Putamen (tissue), 1 donor: ENCODE results near the gene SLC9C2.
A peak's percentile ranks its signal among the peaks of the same experiment; 100 is the strongest.
"Not testable (repeated sequence)": the region's sequence is repeated elsewhere in the genome, so short reads cannot be mapped to it uniquely, and the experiment has no call there.

Experiments
- DNase-seq: peaks from one replicate; pipeline ENCODE4 v3.0.0-alpha.2; 2016; ENCODE audit warnings: low spot score

SLC9C2 gene

DNA sequence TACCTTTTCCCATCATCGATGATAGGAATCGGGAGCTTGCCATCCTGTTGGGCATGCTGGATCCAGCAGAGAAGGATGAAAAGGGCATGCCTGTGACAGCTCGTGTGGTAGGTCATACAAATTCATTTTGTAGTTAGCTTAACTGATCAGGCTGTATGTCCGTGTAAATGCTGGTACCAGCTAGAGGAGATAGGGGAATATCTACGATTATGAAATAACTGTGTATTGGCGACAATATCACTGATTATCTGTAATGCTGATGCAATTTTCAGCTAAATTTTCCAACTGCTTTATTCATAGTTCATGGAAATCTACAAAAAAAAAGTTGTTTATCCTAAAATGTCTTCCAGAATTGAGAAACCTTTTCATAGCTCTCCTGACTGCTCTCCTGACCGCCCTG lies 117.5 kb downstream of the SLC9C2 start:
- DNase-seq: no peak

DNA sequence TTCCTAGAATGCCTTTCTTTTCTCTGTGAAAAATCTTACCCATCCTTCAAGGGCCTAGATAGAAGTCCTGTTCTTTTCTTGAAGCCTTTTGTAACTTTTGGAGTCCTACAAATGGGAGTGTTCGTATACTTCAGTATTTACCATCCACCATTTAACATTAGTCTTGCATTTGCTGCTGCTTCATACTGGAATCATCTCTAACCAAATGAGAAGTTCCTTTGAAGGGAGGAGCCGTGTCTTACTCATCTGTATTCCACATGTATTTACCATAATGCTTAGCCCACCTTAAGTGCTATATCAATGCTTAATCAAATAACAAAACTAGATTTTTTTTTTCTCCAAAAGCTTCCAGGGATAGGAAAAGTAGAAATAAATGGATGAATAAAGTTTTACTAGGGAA lies 118.6 kb downstream of the SLC9C2 start:
- no peak for DNase-seq

DNA sequence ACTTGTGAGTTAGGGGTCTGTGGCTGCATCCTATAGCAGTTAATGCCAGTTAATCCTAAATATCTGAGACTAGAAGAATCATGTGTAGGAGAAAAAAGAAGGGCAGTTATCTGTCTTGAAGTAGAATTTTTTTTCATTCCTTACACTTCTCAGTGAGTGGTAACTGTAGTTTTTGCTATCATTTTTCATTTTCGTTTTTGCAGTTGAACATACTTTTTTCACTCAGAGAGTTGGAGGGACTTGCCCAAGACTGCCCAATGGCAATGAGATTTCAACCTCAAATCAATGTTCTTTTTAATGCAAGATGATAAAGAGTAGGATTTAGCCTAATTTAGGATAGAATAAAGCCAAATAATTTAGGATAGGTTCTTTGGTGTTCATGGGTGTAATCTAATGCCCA lies 120.2 kb downstream of the SLC9C2 start:
- DNase-seq: no peak

DNA sequence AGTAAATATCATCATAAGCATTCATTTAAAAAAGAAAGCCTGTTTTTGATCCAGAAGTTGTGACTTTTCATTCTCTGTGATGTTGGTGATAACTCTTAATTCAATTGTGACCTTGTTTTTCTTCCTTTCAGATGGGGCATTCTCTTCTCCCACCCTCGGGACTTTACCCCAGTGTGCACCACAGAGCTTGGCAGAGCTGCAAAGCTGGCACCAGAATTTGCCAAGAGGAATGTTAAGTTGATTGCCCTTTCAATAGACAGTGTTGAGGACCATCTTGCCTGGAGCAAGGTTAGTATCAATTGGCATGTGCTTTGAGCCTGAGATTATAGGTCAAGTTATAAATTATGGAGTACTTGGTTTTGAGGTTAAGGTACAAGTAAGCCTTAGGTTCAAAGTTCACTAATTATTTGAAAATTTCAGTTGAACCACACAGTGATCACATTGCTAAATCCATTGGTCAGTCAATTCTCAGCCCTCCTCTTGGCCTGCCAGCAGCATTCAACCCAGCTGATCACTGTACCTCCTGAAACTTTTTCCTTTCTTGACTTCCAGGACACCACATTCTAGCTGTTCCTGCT lies 121.6 kb downstream of the SLC9C2 start:
- DNase-seq: no peak

DNA sequence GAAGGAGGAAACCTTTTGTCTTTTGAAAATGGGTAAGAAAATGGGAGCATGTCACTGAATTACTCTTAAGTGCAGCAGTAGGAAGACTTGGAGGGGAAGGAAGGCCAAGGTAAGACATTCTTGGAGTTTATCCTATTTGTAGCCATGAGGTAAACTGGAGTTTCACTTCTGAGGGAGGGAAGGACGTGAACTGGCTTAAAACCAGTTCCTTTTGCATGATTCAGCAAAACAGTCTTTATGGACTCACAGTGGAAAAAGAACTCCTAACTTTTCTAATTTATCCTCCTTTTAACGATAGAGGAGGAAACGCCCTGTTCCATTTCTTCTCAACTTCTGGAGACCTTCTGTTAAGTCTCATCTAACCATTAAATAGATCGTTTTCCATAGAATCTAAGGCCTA lies 123.2 kb downstream of the SLC9C2 start:
- DNase-seq: no peak

DNA sequence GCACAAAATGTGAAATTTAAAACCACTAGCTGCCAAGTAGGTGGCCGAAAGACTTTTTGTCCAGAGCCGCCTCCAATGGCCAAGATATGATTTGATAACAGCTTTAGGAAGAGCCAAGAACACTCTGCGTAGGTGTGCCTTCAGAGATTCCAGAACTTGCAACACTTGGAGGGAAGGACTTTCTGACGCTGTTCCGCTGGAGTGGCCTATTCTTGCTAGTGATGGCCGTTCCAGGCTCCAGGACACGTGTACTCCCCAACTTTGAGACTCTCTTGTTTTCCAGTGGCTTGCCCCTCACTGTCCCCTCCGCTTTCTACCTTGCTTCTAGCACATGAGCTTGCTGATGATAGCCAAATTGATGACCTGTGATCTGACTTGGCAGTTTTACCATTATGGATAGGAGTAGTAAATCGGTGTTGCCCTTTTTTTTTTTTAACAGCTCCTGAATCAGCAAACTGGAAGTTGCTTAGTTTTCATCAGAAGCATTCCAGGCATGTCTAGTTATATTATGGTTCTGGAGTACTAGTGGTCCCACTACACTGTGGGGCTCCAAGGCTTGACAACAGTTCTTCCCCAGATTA lies 124.7 kb downstream of the SLC9C2 start:
- DNase-seq: peak; percentile 38

DNA sequence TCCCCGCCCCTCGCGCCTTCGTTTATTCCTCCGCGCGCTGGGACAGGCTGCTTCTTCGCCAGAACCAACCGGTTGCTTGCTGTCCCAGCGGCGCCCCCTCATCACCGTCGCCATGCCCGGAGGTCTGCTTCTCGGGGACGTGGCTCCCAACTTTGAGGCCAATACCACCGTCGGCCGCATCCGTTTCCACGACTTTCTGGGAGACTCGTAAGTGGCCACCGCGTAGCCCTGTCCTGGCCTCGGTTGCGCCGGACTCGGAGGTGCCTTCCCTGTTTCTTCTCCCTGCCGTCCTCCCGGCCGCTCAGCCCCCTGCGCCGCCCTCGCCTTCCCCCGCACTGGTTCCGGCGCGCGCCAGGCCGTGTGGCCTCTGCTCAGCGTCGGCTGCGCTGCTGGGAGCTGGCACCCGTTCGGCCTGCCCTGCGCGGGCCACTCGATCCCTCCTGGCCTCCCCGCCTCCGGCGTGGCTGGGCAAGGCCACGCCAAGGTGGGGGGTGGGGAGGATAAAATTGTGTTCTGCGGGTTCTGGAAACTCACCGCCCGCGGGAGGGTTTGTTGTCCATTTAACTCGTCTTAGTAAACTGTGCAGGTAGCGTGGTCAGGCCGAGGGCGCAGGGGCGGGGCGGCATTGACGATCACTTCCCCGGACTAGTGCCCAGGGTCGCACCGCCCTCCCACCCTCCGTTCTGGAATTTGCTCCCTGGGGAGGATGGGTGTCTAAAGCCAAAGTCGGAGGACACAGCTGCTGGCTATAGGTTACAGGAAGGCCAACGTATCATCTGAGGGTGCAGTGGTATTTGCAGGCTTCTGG lies 125.4 kb downstream of the SLC9C2 start, which contains the start of gene PRDX6:
TSS of gene PRDX6 (plus strand) at position 50 of the 808 bp plus-strand sequence. CDS start at position 113, 63 bp downstream.
- peak; percentile 50 for DNase-seq

DNA sequence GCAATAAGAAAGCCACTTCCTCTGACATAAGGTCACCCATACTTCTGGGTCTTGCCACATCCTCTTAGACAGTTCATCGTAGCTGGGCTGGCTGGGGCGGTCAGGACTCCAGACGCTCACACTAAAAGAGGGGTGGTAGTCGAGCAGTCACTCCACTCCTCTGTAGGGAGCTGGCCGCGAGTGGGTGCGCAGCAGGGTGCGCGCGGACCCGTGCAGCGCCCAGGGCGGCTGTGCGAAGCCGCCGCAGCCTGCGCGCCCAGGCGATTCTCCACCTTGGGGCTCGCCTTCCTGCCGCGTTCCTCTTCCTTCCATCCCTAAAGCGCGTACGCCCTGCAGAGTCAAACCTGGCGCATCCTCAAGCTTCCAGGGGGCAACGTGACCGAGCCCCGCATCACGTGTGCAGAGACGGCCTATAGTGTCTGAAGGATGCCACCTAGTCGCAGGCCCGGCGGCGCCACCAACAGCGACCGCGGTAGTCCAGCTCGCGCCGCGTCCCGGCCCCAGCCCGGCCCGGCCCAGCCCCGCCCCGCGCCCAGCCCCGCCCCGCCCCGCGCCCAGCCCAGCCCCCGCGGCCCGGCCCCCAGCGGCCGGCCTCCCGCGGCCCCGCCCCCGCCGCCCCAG lies 126.1 kb downstream of the SLC9C2 start:
- peak; percentile 95 for DNase-seq

DNA sequence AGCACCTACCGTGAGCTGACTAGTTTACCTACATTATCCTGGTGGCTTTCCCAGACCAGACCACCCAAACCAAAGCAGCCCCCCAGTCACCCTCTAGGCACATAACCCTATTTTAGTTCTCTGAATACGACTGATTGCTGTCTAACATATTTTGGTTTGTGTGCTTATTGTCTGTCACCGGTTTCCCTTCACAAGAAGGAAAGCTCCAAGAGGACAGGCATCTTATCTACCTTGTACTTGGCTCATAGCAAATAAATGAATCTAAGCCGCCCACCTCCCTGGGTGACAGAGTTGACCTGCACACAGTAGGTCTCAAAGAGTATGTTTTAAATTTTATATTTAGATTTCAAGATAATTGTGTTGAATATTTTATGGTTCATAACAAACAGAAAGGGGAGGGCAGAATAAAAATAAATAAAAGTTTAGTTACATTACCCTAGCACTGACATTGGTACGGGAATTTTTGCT lies 126.6 kb downstream of the SLC9C2 start:
- no peak for DNase-seq

DNA sequence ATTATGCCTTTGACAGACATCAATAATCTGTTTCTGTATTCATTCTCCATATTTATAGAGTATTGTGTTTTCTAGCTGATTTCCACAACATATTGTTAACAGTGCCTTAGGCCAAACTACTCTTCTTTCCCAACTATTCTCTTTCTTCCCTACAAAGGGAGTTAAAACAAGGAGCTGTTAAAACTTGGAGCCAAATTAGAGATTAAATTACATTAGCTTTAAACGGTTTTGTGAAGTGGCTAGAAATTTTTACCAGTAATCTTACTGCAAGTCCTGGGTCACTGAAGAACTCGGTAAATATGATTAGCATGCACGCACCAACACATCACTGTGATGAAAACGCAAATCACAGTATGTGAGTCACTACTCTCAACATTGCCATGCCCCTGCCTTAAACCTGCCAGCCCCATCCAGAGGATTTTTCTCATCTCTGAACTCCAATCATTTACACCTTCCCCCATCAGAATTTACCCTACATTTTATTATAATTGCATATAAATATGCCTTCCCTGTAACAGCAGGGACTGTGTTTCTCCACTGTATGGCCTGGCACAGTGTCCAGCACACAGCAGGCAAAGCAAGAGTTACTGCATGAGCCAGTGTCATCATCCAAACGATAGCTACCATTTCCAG lies 127.2 kb downstream of the SLC9C2 start:
- DNase-seq: no peak

DNA sequence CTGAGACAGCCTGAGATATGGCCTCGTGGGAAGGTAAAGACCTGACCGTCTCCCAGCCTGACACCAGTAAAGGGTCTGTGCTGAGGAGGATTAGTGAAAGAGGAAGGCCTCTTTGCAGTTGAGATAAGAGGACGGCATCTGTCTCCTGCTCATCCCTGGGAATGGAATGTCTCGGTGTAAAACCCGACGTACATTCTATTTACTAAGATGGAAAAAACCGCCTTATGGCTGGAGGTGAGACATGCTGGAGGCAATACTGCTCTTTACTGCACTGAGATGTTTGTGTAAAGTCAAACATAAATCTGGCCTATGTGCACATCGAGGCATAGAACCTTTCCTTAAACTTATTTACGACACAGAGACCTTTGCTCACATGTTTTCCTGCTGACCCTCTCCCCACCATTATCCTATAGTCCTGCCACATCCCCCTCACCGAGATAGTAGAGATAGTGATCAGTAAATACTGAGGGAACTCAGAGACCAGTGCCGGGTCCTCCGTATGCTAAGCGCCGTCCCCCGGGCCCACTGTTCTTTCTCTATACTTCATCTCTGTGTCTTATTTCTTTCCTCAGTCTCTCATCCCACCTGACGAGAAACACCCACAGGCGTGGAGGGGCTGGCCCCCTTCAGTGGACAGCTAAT lies 128.0 kb downstream of the SLC9C2 start:
- not testable (repeated sequence) for DNase-seq

DNA sequence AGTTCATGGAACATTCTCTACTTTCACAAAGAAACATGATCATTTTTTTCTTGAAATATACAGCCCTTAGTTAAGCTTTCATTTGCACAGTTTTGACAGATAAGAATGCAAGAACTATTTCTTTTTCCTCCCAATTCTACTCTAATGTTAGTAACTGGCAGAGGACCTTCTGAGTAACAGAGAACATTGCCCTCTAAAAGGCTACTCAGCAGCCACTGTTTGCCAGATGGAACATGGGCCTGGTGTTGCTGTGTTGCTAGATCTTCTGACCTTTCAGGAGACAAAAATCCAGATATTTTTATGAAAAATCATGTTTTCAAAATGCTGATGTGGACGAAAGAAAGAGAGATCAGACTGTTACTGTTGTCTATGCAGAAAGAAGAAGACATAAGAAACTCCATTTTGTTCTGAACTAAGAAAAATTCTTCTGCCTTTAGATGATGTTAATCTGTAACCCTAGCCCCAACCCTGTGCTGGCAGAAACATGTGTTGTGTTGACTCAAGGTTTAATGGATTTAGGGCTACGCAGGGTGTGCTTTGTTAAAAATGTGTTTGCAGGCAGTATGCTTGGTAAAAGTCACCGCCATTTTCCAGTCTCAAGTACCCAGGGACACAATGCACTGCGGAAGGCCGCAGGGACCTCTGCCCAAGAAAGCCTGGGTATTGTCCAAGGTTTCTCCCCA lies 128.6 kb downstream of the SLC9C2 start:
- no peak for DNase-seq

DNA sequence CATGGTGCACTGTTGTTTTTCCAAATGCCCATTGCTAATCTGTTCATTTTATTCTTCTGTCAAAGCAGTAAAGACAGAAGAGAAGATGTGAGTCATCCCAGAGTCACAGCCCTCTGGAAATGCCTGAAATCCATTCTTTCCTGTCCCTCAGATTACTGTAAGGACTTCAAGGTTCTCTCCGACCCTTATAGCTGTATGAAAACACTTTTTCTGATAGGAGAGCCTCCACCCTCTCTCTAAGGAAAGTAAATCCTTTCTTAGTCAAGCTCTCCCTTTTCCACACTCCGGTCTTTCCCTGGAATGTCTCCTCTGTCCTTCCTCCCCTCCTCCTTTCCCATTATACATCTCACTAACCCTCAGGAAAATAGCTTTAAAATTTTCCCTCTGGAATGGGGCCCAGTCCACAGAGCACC lies 129.3 kb downstream of the SLC9C2 start:
- no peak for DNase-seq

DNA sequence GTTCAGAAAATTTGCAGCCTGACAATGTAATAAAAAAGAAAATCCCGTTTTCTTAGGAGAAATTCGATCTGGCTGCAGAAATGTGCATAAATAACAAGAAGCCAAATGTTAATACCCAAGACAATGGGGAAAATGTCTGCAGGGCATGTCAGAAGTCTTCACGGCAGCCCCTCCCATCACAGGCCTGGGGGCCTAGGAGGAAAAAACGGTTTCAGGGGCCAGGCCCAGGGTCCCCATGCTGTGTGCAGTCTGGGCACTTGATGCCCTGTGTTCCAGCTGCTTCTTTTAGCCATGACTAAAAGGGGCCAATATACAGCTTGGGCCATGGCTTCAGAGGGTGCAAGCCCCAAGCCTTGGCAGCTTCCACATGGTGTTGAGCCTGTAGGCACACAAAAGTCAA lies 132.3 kb downstream of the SLC9C2 start:
- DNase-seq: no peak

DNA sequence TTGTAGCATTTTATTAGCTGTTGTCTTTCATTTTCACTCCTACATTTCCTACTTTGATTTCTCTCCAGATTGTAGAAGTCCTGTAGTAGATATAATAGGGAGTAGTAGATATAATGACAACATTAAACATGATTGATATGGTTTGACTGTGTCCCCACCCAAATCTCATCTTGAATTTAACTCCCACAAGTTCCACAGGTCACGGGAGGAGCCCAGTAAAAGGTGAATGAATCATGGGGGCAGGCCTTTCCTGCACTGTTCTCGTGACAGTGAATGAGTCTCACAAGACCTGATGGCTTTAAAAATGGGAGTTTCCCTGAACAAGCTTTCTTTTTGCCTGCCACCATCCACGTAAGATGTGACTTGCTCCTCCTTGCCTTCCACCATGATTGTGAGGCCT lies 133.2 kb downstream of the SLC9C2 start:
- DNase-seq: no peak

DNA sequence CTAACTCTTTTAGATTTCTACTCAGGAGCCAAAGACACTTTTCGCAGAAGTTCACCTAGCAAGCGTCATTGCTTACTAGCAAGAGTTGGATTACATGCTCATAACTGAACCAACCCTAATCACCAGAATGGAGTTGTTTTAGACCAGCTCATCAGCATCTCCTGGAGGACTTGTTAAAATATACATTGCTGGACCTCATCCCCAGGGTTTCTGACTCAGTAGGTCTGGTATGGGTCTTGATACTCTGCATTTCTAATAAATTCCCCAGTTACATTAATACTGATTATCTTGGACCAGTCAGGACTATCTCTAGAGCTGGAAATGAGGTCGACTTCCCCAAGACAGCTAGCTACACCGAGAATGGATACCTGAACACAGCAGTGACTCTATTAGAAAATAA lies 135.4 kb downstream of the SLC9C2 start:
- DNase-seq: no peak

DNA sequence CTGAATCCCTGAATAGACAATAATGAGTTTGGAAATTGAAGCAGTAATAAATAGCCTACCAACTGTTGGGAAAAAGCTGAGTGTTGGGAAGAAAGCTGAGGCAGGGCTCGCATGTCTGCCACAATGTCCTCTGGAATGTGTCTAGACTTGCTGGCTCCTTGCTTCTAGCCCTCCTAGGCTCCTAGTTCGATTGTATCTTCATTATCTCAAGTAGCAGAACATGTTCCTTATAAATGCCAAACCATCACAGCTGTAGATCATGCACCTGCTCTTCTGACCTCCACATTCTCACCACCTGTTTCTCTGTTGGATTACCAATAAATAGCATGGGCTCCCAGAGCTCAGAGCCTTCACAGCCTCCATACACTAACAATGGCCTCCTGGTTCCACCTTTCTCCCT lies 138.7 kb downstream of the SLC9C2 start:
- not testable (repeated sequence) for DNase-seq

DNA sequence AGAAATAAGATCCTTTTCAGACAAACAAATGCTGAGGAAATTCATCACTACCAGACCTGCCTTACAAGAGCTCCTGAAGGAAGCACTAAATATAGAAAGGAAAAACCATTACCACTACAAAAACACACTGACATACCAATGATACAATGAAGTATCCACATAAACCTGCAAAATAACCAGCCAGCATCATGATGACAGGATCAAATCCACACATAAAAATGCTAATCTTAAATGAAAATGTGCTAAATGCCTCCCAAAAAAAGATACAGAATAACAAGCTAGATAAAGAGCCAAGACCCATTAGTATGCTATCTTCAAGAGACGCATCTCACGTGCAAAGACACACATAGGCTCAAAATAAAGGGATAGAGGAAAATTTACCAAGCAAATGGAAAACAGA lies 140.2 kb downstream of the SLC9C2 start:
- DNase-seq: not testable (repeated sequence)

DNA sequence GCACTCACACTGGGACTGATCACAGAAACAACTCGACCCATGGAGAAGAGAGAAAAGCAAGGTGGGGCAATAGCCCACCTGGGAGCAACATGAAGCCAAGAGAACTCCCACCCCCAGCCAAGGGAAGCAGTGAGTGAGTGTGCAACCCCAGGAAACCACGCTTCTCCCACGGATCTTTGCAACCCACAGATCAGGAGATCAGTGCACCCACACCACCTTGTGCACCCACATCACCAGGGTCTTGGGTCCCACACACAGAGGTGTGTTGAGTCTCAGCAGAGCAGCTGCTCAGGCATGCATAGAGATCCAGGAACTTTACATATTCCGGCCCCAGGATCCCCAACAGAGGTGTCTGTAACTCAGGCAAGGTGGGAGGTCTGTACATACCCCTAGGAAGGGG lies 143.0 kb downstream of the SLC9C2 start:
- no peak for DNase-seq

DNA sequence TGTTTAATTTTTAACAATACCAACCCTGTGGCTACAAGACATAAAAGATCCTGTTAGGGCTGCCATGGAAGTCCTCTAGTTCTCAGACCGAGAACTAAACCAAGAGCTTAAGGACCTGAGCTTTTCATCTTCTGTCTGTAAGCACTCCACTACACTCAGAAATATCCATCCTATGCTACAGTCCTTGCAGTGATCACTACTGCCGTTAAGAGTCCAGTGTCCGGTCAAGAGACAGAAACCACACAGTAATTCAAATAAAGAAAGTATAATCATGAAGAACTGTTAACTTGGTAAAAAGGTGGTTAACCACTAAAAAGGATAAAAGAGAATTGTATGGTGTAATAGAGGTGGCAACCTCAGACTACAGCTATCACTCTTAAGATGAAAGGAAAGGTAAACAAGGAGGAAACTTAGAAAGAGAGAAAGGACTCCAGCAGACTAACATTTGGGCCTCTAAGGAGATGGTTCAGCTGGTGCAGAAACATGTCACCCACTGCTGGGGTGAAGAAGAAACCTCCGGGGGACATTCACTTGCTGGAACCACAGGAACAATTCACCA lies 147.8 kb downstream of the SLC9C2 start:
- DNase-seq: no peak

DNA sequence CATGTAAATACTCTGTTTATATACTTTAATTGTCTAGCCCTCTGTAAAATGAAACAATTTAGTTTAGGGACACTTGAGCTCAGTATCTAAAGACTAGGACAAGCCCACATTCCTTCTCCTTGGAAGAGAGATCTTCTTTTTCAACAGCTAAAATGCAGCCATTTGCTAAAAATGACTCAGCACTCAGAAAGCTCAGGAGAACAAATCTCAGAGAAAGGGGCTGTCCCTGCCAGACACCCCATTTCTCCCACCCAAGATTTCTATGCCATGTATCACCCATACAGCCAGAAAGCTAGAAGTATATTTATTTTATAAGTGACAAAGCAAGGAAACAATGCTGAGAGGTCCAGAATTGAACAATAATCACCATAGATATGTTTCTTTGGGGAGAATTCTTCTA lies 148.9 kb downstream of the SLC9C2 start:
- DNase-seq: no peak
